ENCODE results near the gene UCP2.

The UCP2 gene

DNA sequence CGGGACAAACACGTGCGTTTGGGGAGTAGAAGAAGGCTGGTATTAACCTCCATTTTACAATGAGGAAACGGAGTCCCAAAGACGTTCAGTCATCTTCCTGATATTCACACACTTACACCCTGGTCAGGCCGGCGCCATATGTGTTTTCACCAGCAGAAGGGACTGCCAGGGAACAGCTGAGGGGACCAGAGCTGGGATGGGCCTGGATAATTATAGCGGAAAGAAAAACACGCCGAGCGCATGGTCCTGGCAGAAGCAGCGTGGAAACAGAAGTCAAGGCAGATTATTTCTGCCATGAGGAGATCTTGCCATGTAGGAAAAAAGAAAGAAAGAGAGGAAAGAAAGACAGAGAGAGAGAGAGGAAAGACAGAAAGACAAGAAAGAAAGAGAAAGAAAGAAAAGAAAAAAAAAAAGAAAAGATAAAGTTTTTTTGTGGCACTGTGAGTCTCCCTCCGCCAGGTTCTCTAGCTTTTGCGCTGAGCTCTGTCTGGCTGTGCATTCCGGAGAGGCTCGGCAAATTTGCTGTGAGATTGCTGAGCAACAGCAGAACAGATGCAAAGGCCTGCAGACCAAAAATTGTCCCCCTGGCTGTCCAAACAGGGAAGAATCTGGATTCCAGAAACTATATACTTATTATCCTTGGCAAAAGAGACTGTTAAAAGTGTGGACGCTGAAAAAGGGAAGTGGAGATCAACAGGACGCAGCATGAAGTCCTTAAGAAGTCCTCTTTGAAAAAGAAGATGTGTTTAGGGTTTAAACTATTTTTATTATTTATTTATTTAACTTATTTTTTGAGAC is 1.3 kb upstream of the UCP2 start:
- peak; percentile 17 to 71 for DNase-seq
- H3K4me1 ChIP-seq = peaks cover 0 to 25% (median 15%) of the 10 kb centered on the region in 4 donors
- intact Hi-C loops (cut with DNase I; ENCODE audit: low total_unique reads) = loop anchor here (5.0 kb wide), 1 partner anchor 33 kb away; no protein-coding TSS in a partner anchor

DNA sequence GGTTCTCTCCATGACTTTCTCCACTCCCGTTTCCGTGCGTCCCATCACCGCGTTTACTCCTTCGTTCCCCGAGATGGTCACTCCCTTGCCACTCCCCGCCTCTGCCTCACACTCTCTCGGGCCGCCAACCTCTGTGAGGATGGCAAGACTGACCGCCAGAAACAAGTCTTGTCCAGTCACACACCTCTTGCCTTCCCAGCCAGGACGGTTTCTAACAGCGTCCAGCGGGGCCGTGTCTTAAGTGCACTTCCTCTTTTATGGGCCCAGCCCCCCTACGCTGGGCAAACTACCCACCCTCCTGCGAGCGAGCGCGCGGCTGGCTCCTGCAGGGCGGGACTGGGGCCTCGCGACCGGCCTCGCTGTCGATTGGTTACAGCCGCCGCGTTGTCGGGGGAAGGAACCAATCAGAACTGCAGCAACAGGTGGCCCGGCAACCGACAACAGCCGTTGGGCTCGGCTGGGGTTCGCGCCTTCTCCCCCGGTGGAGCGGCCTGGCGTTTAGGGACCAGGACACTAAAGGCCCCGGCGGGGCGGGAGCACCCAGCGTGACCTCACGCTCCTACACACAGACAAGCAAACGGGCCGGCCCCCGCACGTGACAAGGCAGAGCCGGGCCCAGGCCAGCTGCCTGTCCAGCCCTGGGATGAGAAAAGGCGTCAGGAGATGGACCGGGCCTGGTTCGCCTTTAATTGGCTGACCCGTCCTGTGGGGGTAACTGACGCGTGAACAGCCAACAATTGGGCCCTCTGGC is 522 bp upstream of the UCP2 start:
- Histone ChIP-seq H3K9me3 (no peaks in the 10 kb centered on the region), H3K4me3 (peak overlapping the region; percentile 57 to 62), H3K27ac (peak overlapping the region; percentile 85 to 86), H3K4me1 (peaks cover 0 to 25% (median 15%) of the 10 kb centered on the region in 4 donors), H3K27me3 (no peaks in the 10 kb centered on the region), H3K36me3 (peaks cover 0 to 14% (median 0%) of the 10 kb centered on the region in 3 donors)
- intact Hi-C loops (cut with DNase I; ENCODE audit: low total_unique reads) = loop anchor here (5.0 kb wide), 1 partner anchor 34 kb away; no protein-coding TSS in a partner anchor
- peak; percentile 90 to 96 for DNase-seq
- TF ChIP-seq, protein P1, sequence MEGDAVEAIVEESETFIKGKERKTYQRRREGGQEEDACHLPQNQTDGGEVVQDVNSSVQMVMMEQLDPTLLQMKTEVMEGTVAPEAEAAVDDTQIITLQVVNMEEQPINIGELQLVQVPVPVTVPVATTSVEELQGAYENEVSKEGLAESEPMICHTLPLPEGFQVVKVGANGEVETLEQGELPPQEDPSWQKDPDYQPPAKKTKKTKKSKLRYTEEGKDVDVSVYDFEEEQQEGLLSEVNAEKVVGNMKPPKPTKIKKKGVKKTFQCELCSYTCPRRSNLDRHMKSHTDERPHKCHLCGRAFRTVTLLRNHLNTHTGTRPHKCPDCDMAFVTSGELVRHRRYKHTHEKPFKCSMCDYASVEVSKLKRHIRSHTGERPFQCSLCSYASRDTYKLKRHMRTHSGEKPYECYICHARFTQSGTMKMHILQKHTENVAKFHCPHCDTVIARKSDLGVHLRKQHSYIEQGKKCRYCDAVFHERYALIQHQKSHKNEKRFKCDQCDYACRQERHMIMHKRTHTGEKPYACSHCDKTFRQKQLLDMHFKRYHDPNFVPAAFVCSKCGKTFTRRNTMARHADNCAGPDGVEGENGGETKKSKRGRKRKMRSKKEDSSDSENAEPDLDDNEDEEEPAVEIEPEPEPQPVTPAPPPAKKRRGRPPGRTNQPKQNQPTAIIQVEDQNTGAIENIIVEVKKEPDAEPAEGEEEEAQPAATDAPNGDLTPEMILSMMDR (IDR thresholded peaks at IDR 0.05) = no peak

More for the DNA sequence above, 1.3 kb upstream of the UCP2 start:
- TF ChIP-seq, protein P1 (IDR thresholded peaks at IDR 0.05) = peak in 1 of 2 experiments; percentile 8
- Histone ChIP-seq H3K27me3 (no peaks in the 10 kb centered on the region), H3K4me3 (peak overlapping the region; percentile 57 to 62), H3K27ac (peak overlapping the region; percentile 85 to 86), H3K36me3 (peaks cover 0 to 6% (median 0%) of the 10 kb centered on the region in 3 donors), H3K9me3 (no peaks in the 10 kb centered on the region)

DNA sequence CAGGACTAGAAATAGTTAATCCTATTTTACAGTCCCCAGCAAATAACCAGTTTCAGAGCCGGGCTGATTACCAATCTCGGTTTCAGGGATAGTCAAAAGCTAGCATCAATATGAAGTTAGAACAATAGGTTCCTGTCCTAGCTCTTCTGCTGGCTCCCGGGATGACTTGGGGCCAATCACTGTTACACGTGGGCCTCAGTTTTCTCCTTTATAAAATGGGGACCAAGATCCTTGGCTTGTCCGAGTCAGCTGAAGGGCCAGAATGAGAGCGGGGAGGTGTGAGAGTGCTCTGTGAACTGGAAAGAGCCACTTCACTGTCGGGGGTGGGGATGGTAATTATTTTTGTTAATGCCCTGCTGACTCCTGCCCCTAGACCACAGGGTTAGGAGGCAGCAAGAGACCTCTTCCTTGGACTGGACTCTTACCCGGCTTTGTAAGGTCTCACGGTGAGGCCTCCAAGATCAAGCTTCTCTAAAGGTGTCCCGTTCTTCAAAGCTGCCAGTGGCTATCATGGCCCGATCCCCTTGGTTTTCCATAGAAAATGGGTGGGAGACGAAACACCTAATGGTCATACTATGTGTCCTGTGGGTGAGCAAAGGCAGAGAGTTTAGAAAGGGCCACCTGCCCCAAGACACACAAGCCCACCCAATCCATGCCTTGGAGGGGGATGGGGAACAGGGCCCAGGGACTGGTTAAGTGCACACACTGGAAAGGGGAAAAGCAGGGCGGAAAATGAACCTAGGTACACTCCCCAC is 1.4 kb downstream of the UCP2 start:
- intact Hi-C loops (cut with DNase I; ENCODE audit: low total_unique reads) = loop anchor here (5.0 kb wide), 1 partner anchor 36 kb away; no protein-coding TSS in a partner anchor
- H3K4me1 ChIP-seq = peaks cover 0 to 25% (median 15%) of the 10 kb centered on the region in 4 donors
- TF ChIP-seq, protein P1 (IDR thresholded peaks at IDR 0.05) = no peak
- H3K36me3 ChIP-seq = peaks cover 0 to 33% (median 10%) of the 10 kb centered on the region in 3 donors
- DNase-seq = no peak
- H3K27me3 ChIP-seq = no peaks in the 10 kb centered on the region
- peak overlapping the region; percentile 57 to 62 for H3K4me3 ChIP-seq
- peak overlapping the region; percentile 85 to 86 for H3K27ac ChIP-seq
- no peaks in the 10 kb centered on the region for H3K9me3 ChIP-seq

DNA sequence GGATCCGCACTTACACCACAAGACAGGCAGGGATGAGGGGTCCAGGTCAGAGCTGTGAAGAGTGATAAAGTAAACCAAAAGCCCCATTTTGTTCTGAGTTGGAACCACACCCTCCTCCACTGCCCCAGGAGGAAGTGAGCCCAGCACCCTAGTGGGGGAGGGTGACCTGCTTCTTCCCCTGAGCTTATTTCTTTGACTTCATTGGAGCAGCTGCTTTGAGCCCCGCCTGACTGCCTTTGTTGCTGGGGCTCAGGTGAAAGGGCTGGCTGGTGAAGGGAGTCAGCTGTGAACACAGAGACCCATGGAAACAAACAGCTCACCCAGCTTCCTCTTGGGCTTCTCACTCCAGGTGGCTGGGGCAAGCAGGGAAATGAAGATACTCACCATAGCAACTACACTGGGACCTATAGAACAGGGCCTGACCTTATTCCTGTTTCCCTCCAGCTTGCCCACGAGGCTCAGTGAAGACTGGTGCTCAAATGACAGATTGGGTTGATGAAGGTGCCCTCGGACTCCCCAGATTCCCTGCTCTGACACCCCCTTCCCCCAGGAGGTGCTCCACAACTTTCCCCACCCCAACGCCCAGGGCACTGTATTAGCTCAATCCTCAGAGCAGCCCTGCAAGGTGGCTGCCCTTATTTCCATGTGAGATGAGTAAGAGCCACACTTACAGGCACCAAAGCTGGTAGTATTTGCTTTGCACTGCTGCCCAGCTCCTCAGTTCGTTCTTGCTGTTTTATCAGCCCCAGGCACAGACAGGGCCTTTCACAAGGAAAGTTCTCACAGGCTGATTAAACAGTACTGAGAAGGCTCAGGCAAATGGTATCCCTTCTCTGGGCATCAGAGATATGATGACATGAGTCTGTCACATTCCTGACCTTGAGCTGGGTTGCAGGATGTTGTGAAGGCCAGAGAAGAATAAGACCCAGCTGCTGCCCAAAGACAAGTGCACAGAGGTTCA is 2.4 kb downstream of the UCP2 start:
- Histone ChIP-seq H3K27ac (peak overlapping the region in 1 of 2 donors; percentile 6), H3K27me3 (no peaks in the 10 kb centered on the region), H3K4me3 (no peak overlapping the region), H3K4me1 (peaks cover 0 to 25% (median 15%) of the 10 kb centered on the region in 4 donors), H3K9me3 (no peaks in the 10 kb centered on the region), H3K36me3 (peaks cover 0 to 42% (median 14%) of the 10 kb centered on the region in 3 donors)
- intact Hi-C loops (cut with DNase I; ENCODE audit: low total_unique reads) = loop anchor here (5.0 kb wide), 1 partner anchor 37 kb away; no protein-coding TSS in a partner anchor
- DNase-seq = peak; percentile 41 to 73
- TF ChIP-seq, protein P1 (IDR thresholded peaks at IDR 0.05) = no peak

All from tibial artery (tissue), 4 donors.